GM12801 (cell line): ENCODE results near the gene CACNA1H.

Experiments
- TF ChIP-seq, protein P1 (sequence below): IDR thresholded peaks from one replicate; pipeline ENCODE4 v1.5.1; 2011; ENCODE audit warnings: control low read depth; ENCODE audit not compliant: insufficient read length; ENCODE audit errors: extremely low read depth

CACNA1H gene

GRCh38 chr16:1156983-1157638, 4.2 kb downstream of the CACNA1H start:
- TF ChIP-seq, protein P1, sequence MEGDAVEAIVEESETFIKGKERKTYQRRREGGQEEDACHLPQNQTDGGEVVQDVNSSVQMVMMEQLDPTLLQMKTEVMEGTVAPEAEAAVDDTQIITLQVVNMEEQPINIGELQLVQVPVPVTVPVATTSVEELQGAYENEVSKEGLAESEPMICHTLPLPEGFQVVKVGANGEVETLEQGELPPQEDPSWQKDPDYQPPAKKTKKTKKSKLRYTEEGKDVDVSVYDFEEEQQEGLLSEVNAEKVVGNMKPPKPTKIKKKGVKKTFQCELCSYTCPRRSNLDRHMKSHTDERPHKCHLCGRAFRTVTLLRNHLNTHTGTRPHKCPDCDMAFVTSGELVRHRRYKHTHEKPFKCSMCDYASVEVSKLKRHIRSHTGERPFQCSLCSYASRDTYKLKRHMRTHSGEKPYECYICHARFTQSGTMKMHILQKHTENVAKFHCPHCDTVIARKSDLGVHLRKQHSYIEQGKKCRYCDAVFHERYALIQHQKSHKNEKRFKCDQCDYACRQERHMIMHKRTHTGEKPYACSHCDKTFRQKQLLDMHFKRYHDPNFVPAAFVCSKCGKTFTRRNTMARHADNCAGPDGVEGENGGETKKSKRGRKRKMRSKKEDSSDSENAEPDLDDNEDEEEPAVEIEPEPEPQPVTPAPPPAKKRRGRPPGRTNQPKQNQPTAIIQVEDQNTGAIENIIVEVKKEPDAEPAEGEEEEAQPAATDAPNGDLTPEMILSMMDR, result no peak

- TF ChIP-seq, protein P1, result no peak
Measured at GRCh38 chr16:1157639-1158455, 4.9 kb downstream of the CACNA1H start.

DNA sequence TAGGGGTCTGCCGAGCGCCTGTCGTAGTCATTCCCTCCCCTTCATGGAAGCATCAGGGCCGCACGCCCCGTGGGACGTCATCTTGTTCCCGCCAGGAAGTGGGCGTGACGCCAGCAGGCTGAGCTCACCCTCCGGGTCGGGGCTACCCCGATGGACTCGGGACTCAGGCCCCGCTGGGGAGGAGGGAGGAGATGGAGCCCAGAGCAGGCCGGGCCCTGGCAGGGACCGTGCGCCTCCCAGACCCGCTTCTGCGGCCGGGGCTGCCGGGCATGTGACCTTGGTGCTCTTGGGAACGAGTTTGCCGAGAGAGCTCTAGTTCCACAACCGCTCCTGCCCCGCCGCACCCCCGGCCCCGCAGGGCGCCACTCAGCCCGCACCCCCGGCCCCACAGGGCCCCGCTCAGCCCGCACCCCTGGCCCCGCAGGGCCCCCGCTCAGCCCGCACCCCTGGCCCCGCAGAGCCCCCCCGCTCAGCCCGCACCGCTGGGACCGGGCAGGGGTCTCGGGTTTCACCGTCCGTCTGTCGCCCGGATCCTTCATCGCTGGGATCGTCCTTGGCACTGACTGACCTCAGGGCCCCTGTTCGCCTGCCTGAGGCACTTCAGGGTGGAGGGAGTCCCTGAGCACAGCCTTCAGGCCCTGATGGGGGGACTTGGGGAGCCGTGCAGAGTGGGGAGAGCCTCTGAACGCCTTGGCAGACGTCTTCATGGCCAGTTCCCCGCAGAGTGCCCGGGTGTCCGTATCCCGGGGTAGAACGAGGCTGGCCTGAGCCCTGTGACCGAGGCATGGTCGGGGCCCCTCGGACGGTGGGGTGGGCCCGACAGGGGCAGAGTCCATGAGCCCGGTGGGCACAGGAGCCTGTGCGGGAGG, 5.8 kb downstream of the CACNA1H start:
- TF ChIP-seq, protein P1, result no peak

- TF ChIP-seq, protein P1, result no peak
Measured at GRCh38 chr16:1159325-1159972, 6.5 kb downstream of the CACNA1H start.

- TF ChIP-seq, protein P1, result no peak
Measured at GRCh38 chr16:1159973-1160772, 7.3 kb downstream of the CACNA1H start.

GRCh38 chr16:1160773-1161348, 8.0 kb downstream of the CACNA1H start:
- TF ChIP-seq, protein P1, result no peak
